Keratinocyte (primary cell): ENCODE data around the gene PLG.

Source experiments
- EZH2 ChIP-seq: IDR thresholded peaks from one replicate; pipeline ENCODE4 v1.6.1; 2012; ENCODE audit warnings: inconsistent platforms, mild to moderate bottlenecking, low read length, moderate library complexity
- TF ChIP-seq, protein P1 (sequence below), 3 experiments: IDR thresholded peaks in 1 of 3; conservative IDR thresholded peaks in 1 of 3; optimal IDR thresholded peaks in 1 of 3; 2 replicates in 2 of 3; 3 replicates in 1 of 3; pipeline versions ENCODE3 to v1.5.1; 2011; ENCODE audit warnings: low read length in 3 of 3, mild to moderate bottlenecking in 3 of 3, moderate library complexity in 2 of 3, control low read depth in 1 of 3, inconsistent platforms in 1 of 3; ENCODE audit not compliant: insufficient read depth in 2 of 3; ENCODE audit errors: extremely low read depth in 1 of 3

DNA sequence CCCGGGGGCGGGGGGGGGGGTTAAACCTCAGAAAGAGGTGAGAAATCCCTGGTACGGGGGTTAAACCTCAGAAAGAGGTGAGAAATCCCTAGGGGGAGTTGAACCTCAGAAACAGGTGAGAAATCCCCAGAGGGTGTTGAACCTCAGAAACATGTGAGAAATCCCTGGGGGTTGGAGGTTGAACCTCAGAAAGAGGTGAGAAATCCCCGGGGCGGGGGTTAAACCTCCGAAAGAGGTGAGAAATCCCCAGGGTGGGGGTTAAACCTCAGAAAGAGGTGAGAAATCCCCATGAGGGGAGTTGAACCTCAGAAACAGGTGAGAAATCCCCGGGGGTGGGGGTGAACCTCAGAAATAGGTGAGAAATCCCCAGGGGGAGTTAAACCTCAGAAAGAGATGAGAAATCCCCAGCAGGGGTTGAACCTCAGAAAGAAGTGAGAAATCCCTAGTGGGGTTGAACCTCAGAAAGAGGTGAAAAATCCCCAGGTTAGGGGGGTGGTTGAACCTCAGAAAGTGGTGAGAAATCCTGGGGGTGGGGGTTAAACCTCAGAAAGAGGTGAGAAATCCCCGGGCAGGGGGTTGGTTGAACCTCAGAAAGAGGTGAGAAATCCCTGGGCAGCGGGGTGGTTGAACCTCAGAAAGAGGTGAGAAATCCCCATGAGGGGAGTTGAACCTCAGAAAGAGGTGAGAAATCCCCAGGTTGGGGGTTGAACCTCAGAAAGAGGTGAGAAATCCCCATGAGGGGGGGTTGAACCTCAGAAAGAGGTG lies 87.4 kb downstream of the PLG start:
- no peak for TF ChIP-seq EZH2
- TF ChIP-seq, protein P1, sequence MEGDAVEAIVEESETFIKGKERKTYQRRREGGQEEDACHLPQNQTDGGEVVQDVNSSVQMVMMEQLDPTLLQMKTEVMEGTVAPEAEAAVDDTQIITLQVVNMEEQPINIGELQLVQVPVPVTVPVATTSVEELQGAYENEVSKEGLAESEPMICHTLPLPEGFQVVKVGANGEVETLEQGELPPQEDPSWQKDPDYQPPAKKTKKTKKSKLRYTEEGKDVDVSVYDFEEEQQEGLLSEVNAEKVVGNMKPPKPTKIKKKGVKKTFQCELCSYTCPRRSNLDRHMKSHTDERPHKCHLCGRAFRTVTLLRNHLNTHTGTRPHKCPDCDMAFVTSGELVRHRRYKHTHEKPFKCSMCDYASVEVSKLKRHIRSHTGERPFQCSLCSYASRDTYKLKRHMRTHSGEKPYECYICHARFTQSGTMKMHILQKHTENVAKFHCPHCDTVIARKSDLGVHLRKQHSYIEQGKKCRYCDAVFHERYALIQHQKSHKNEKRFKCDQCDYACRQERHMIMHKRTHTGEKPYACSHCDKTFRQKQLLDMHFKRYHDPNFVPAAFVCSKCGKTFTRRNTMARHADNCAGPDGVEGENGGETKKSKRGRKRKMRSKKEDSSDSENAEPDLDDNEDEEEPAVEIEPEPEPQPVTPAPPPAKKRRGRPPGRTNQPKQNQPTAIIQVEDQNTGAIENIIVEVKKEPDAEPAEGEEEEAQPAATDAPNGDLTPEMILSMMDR (optimal IDR thresholded peaks at IDR 0.05 in 1 of 3, IDR thresholded peaks at IDR 0.05 in 1 of 3, conservative IDR thresholded peaks at IDR 0.05 in 1 of 3; ENCODE audit: extremely low read depth in 1 of 3, insufficient read depth in 2 of 3, low read length in 3 of 3), result no peak
